ENCODE results near the gene RNF168.

DNA sequence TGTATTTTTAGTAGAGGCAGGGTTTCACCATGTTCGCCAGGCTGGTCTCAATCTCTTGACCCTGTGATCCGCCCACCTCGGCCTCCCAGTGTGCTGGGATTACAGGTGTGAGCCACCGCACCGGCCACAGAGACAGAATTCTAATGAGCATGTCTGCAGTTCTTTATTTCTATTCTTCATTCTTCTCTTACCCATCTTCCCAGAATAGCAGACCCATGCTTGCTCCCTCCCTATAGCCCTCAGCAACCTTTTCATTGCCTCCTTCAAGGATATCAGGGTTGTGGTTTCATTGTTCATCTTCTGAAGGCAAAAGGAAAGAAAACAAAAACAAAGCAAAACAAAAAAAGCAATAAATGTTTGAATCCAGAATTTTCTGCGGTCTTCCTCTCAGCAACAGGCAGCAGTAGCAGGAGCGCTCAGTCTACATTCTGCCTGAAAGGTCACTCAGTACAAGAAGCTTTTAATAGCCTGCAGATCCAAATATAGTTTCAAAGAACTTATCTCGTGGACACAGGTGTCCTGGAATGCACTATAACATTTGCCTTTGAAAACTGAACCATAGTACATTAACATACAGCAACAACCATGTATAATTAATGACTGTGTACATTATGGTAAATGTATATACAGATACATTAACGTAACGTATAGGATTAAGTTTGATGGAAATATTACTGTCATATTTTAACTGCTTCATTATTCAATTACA lies 11.5 kb upstream of the RNF168 start, which contains the start of gene SMCO1:
- TF ChIP-seq, protein P1, sequence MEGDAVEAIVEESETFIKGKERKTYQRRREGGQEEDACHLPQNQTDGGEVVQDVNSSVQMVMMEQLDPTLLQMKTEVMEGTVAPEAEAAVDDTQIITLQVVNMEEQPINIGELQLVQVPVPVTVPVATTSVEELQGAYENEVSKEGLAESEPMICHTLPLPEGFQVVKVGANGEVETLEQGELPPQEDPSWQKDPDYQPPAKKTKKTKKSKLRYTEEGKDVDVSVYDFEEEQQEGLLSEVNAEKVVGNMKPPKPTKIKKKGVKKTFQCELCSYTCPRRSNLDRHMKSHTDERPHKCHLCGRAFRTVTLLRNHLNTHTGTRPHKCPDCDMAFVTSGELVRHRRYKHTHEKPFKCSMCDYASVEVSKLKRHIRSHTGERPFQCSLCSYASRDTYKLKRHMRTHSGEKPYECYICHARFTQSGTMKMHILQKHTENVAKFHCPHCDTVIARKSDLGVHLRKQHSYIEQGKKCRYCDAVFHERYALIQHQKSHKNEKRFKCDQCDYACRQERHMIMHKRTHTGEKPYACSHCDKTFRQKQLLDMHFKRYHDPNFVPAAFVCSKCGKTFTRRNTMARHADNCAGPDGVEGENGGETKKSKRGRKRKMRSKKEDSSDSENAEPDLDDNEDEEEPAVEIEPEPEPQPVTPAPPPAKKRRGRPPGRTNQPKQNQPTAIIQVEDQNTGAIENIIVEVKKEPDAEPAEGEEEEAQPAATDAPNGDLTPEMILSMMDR (IDR thresholded peaks at IDR 0.05), result no peak
- no peak for TF ChIP-seq EZH2phosphoT487 (IDR thresholded peaks at IDR 0.05)
